Kidney epithelial cell (primary cell): ENCODE results near the gene DNAJC10. TPM values are rescaled to one million over a fixed set of nuclear protein-coding genes. Genes with fewer than 3 reads are reported as not detected.
"Not testable (repeated sequence)": the region's sequence is repeated elsewhere in the genome, so short reads cannot be mapped to it uniquely, and the experiment has no call there.

Experiments used
- DNase-seq: peaks from one replicate; pipeline ENCODE4 v3.0.0-alpha.2; 2010; ENCODE audit warnings: low read depth
- H3K27me3 ChIP-seq: 2 replicates; pipeline ENCODE4 v1.6.0; 2011; ENCODE audit warnings: low read length; ENCODE audit not compliant: control insufficient read depth, insufficient read depth
- H3K36me3 ChIP-seq: 2 replicates; pipeline ENCODE4 v1.5.1; 2011; ENCODE audit warnings: low read length; ENCODE audit not compliant: control insufficient read depth, insufficient read depth
- H3K4me3 ChIP-seq: 2 replicates; pipeline ENCODE4 v1.5.1; 2011; ENCODE audit warnings: low read depth, mild to moderate bottlenecking, control low read depth, low read length
- CTCF ChIP-seq: IDR thresholded peaks from 2 replicates; pipeline ENCODE4 v1.5.1; 2011; ENCODE audit warnings: mild to moderate bottlenecking, moderate library complexity, low read length, control low read depth, inconsistent platforms; ENCODE audit not compliant: insufficient read depth, poor library complexity, severe bottlenecking
- total RNA-seq: library from RNA; depleted of rRNA; stranded (reverse); fragments of >200 nt; gene quantifications from 2 replicates; pipeline ENCODE4 v1.2.3, GENCODE V29; 2015

The DNAJC10 gene
- total RNA-seq, 1 donor from 2014 or later: 171 TPM

GRCh38 chr2:182680837-182681236 is 35.2 kb upstream of the DNAJC10 start:
- no peak for DNase-seq
- TF ChIP-seq CTCF: no peak

GRCh38 chr2:182682210-182682609 is 33.8 kb upstream of the DNAJC10 start:
- TF ChIP-seq CTCF: no peak
- Histone ChIP-seq H3K4me3 (no peak overlapping the region), H3K27me3 (no peaks in the 10 kb centered on the region), H3K36me3 (no peaks in the 10 kb centered on the region)
- no peak for DNase-seq

More at GRCh38 chr2:182680837-182681236, 35.2 kb upstream of the DNAJC10 start:
- Histone ChIP-seq H3K4me3 (no peak overlapping the region), H3K36me3 (no peaks in the 10 kb centered on the region), H3K27me3 (no peaks in the 10 kb centered on the region)

- Histone ChIP-seq H3K4me3 (no peak overlapping the region), H3K36me3 (no peaks in the 10 kb centered on the region), H3K27me3 (no peaks in the 10 kb centered on the region)
- TF ChIP-seq CTCF: no peak
- no peak for DNase-seq
Observed at GRCh38 chr2:182685559-182685958, 30.5 kb upstream of the DNAJC10 start.

- not testable (repeated sequence) for DNase-seq, H3K4me3 ChIP-seq, H3K27me3 ChIP-seq, H3K36me3 ChIP-seq
Observed at GRCh38 chr2:182686763-182687162, 29.3 kb upstream of the DNAJC10 start.

GRCh38 chr2:182694189-182694588 is 21.9 kb upstream of the DNAJC10 start:
- H3K36me3 ChIP-seq: no peaks in the 10 kb centered on the region
- no peak for DNase-seq
- H3K27me3 ChIP-seq: no peaks in the 10 kb centered on the region
- H3K4me3 ChIP-seq: no peak overlapping the region
- no peak for TF ChIP-seq CTCF

GRCh38 chr2:182695776-182696175 is 20.3 kb upstream of the DNAJC10 start:
- no peak overlapping the region for H3K4me3 ChIP-seq
- no peaks in the 10 kb centered on the region for H3K27me3 ChIP-seq
- H3K36me3 ChIP-seq: no peaks in the 10 kb centered on the region
- DNase-seq: no peak
- no peak for TF ChIP-seq CTCF
